Thoracic aorta (tissue), 2 donors: Measurements from ENCODE around the gene ALOX12B. TPM values are rescaled to one million over a fixed set of nuclear protein-coding genes. Genes with fewer than 3 reads are reported as not detected.

Experiments used
- ATAC-seq: fragments of 150-250 bp; one replicate; pipeline ENCODE4 v1.8.0; 2017; ENCODE audit warnings: low read depth; ENCODE audit not compliant: insufficient number of reproducible peaks, low FRiP score
- DNase-seq: peaks from one replicate; pipeline ENCODE4 v3.0.0-alpha.2; 2020; ENCODE audit warnings: low spot score
- H3K27ac ChIP-seq, 2 donors: fragments of 200-600 bp; sonication (generic); 1 replicate in 1 of 2; 2 replicates in 1 of 2; pipeline ENCODE4 v1.5.1; 2016; ENCODE audit warnings: mild to moderate bottlenecking in 2 of 2, moderate library complexity in 2 of 2
- H3K27me3 ChIP-seq: fragments of 200-600 bp; sonication (generic); replicated peaks from 2 replicates; pipeline ENCODE4 v1.6.0; 2016; ENCODE audit warnings: mild to moderate bottlenecking; ENCODE audit not compliant: insufficient read depth
- H3K36me3 ChIP-seq: fragments of 200-600 bp; sonication (generic); one replicate; pipeline ENCODE4 v1.5.1; 2016
- H3K4me1 ChIP-seq, 2 donors: fragments of 200-600 bp; sonication (generic); 1 replicate in 1 of 2; 2 replicates in 1 of 2; pipeline versions ENCODE4 v1.5.1 to v1.6.0; 2016; ENCODE audit warnings: low read depth in 2 of 2, mild to moderate bottlenecking in 1 of 2; ENCODE audit not compliant: control insufficient read depth in 1 of 2
- H3K4me3 ChIP-seq: fragments of 200-600 bp; sonication (generic); 2 replicates; pipeline ENCODE4 v1.5.1; 2016; ENCODE audit warnings: mild to moderate bottlenecking
- H3K9me3 ChIP-seq: fragments of 200-600 bp; sonication (generic); 2 replicates; pipeline ENCODE4 v1.5.1; 2016
- CTCF ChIP-seq: fragments of 200-600 bp; sonication (generic); IDR thresholded peaks from one replicate; pipeline ENCODE4 v1.5.1; 2019; ENCODE audit warnings: antibody characterized with exemption
- total RNA-seq, 2 donors: library from RNA; depleted of rRNA; stranded (reverse); fragments of >200 nt; gene quantifications; one replicate each; pipeline versions ENCODE4 v1.1.0 to v1.2.3, GENCODE V29; 2016

The ALOX12B gene
- total RNA-seq, 2 donors from 2014 or later = not detected

- no peaks in the 10 kb centered on the region for H3K36me3 ChIP-seq
- TF ChIP-seq CTCF = no peak
- peaks cover 34 to 44% of the 10 kb centered on the region in 2 donors for H3K4me1 ChIP-seq
- DNase-seq (no peak), ATAC-seq (no peak)
- H3K27ac ChIP-seq = peak overlapping the region in 1 of 2 donors; percentile 37
- H3K27me3 ChIP-seq = no peaks in the 10 kb centered on the region
- H3K4me3 ChIP-seq = peak overlapping the region; percentile 80
- H3K9me3 ChIP-seq = no peaks in the 10 kb centered on the region
Observed at GRCh38 chr17:8126491-8127066, 39.1 kb upstream of the ALOX12B start.

GRCh38 chr17:8125947-8126490 is 38.5 kb upstream of the ALOX12B start:
- H3K9me3 ChIP-seq = no peaks in the 10 kb centered on the region
- no peaks in the 10 kb centered on the region for H3K27me3 ChIP-seq
- ATAC-seq (no peak), DNase-seq (no peak)
- peak overlapping the region; percentile 80 for H3K4me3 ChIP-seq
- TF ChIP-seq CTCF = no peak
- no peaks in the 10 kb centered on the region for H3K36me3 ChIP-seq
- H3K4me1 ChIP-seq = peaks cover 37 to 50% of the 10 kb centered on the region in 2 donors
- peak overlapping the region in 1 of 2 donors; percentile 39 for H3K27ac ChIP-seq

GRCh38 chr17:8125154-8125946 is 37.8 kb upstream of the ALOX12B start:
- peaks cover 41 to 57% of the 10 kb centered on the region in 2 donors for H3K4me1 ChIP-seq
- H3K36me3 ChIP-seq = no peaks in the 10 kb centered on the region
- ATAC-seq (peak; percentile 29), DNase-seq (peak; percentile 50)
- no peaks in the 10 kb centered on the region for H3K27me3 ChIP-seq
- no peak for TF ChIP-seq CTCF
- H3K27ac ChIP-seq = no peak overlapping the region
- H3K9me3 ChIP-seq = no peaks in the 10 kb centered on the region
- H3K4me3 ChIP-seq = peak overlapping the region; percentile 80

- no peak for TF ChIP-seq CTCF
- Histone ChIP-seq H3K27me3 (no peaks in the 10 kb centered on the region), H3K4me3 (peak overlapping the region; percentile 80), H3K36me3 (no peaks in the 10 kb centered on the region), H3K4me1 (peaks cover 44 to 58% of the 10 kb centered on the region in 2 donors), H3K27ac (no peak overlapping the region), H3K9me3 (no peaks in the 10 kb centered on the region)
- ATAC-seq = no peak
- no peak for DNase-seq
Observed at GRCh38 chr17:8124350-8125153, 37.0 kb upstream of the ALOX12B start.
